HG03095 (cell line): Measurements from ENCODE around the gene ZNF630.
"Not testable (repeated sequence)": the region's sequence is repeated elsewhere in the genome, so short reads cannot be mapped to it uniquely, and the experiment has no call there.

Experiments used
- ATAC-seq: cut with Tn5 transposase; IDR thresholded peaks from one replicate; pipeline ENCODE4 v1.9.1; 2021; ENCODE audit warnings: moderate library complexity; ENCODE audit not compliant: unreplicated experiment

The ZNF630 gene

GRCh38 chrX:48071064-48071985 lies at the start of gene ZNF630:
TSS of gene ZNF630 (minus strand) at chrX:48071640. CDS start at chrX:48066886, 4,754 bp downstream.
- ATAC-seq, result peak; percentile 85

GRCh38 chrX:48107717-48108116 lies 36.3 kb upstream of the ZNF630 start:
- ATAC-seq, result no peak

GRCh38 chrX:48102874-48103374 lies 31.5 kb upstream of the ZNF630 start:
- no peak for ATAC-seq

GRCh38 chrX:48101443-48101842 lies 30.0 kb upstream of the ZNF630 start:
- ATAC-seq, result no peak

GRCh38 chrX:48092558-48092957 lies 21.1 kb upstream of the ZNF630 start:
- not testable (repeated sequence) for ATAC-seq

- ATAC-seq, result no peak
Observed at GRCh38 chrX:48090123-48090522, 18.7 kb upstream of the ZNF630 start.

- ATAC-seq, result no peak
Observed at GRCh38 chrX:48086082-48086481, 14.6 kb upstream of the ZNF630 start.

GRCh38 chrX:48083706-48084105 lies 12.3 kb upstream of the ZNF630 start:
- ATAC-seq, result no peak

GRCh38 chrX:48083212-48083611 lies 11.8 kb upstream of the ZNF630 start:
- no peak for ATAC-seq

GRCh38 chrX:48076343-48076742 lies 4.9 kb upstream of the ZNF630 start:
- no peak for ATAC-seq

- ATAC-seq, result no peak
Observed at GRCh38 chrX:48071986-48072605, 656 bp upstream of the ZNF630 start.

- ATAC-seq, result no peak
Observed at GRCh38 chrX:48068096-48068887, 3.1 kb downstream of the ZNF630 start.

- ATAC-seq, result no peak
Observed at GRCh38 chrX:48064261-48064660, 7.2 kb downstream of the ZNF630 start.

- no peak for ATAC-seq
Observed at GRCh38 chrX:48059296-48059639, 12.2 kb downstream of the ZNF630 start.

- no peak for ATAC-seq
Observed at GRCh38 chrX:48058621-48059295, 12.7 kb downstream of the ZNF630 start.

GRCh38 chrX:48046846-48047245 lies 24.6 kb downstream of the ZNF630 start:
- ATAC-seq, result no peak

GRCh38 chrX:48045410-48046311 lies 25.8 kb downstream of the ZNF630 start:
- ATAC-seq, result no peak

- no peak for ATAC-seq
Observed at GRCh38 chrX:48043056-48043455, 28.4 kb downstream of the ZNF630 start.

GRCh38 chrX:48035891-48036290 lies 35.5 kb downstream of the ZNF630 start:
- no peak for ATAC-seq
